Measurements from ENCODE around the gene JRKL.

JRKL gene

GRCh38 chr11:96373826-96374225 is 16.0 kb upstream of the JRKL start:
- H3K4me3 ChIP-seq (ENCODE audit: control insufficient read depth, low read depth, low read length), result no peak overlapping the region
- no peak for DNase-seq (ENCODE audit: low read depth)
- TF ChIP-seq CTCF (IDR thresholded peaks at IDR 0.05; ENCODE audit: control insufficient read depth, insufficient read depth, low read depth, low read length, missing control alignments), result no peak

- H3K4me3 ChIP-seq (ENCODE audit: control insufficient read depth, low read depth, low read length), result no peak overlapping the region
- TF ChIP-seq CTCF (IDR thresholded peaks at IDR 0.05; ENCODE audit: control insufficient read depth, insufficient read depth, low read depth, low read length, missing control alignments), result no peak
- no peak for DNase-seq (ENCODE audit: low read depth)
These were observed 13.0 kb upstream of the JRKL start for GRCh38 chr11:96376796-96377195.

- DNase-seq (ENCODE audit: low read depth), result no peak
- TF ChIP-seq CTCF (IDR thresholded peaks at IDR 0.05; ENCODE audit: control insufficient read depth, insufficient read depth, low read depth, low read length, missing control alignments), result no peak
These were observed 5.7 kb upstream of the JRKL start for GRCh38 chr11:96384156-96384555.

GRCh38 chr11:96385187-96385586 is 4.6 kb upstream of the JRKL start:
- H3K4me3 ChIP-seq (ENCODE audit: control insufficient read depth, low read depth, low read length), result no peak overlapping the region
- no peak for DNase-seq (ENCODE audit: low read depth)
- TF ChIP-seq CTCF (IDR thresholded peaks at IDR 0.05; ENCODE audit: control insufficient read depth, insufficient read depth, low read depth, low read length, missing control alignments), result no peak

More at GRCh38 chr11:96384156-96384555, 5.7 kb upstream of the JRKL start:
- no peak overlapping the region for H3K4me3 ChIP-seq (ENCODE audit: control insufficient read depth, low read depth, low read length)

GRCh38 chr11:96388891-96389719 is 708 bp upstream of the JRKL start:
- DNase-seq (ENCODE audit: low read depth), result no peak
- peak overlapping the region; percentile 87 for H3K4me3 ChIP-seq (ENCODE audit: control insufficient read depth, low read depth, low read length)
- no peak for TF ChIP-seq CTCF (IDR thresholded peaks at IDR 0.05; ENCODE audit: control insufficient read depth, insufficient read depth, low read depth, low read length, missing control alignments)

- no peak for TF ChIP-seq CTCF (IDR thresholded peaks at IDR 0.05; ENCODE audit: control insufficient read depth, insufficient read depth, low read depth, low read length, missing control alignments)
- DNase-seq (ENCODE audit: low read depth), result no peak
- peak overlapping the region; percentile 87 for H3K4me3 ChIP-seq (ENCODE audit: control insufficient read depth, low read depth, low read length)
These were observed 627 bp downstream of the JRKL start for GRCh38 chr11:96390488-96390792.
